Astrocyte (in vitro differentiated cells and primary cell): ENCODE data around the gene TAF6.
A peak's percentile ranks its signal among the peaks of the same experiment; 100 is the strongest.

Experiments
- EZH2 ChIP-seq: IDR thresholded peaks from 2 replicates; pipeline ENCODE4 v1.6.1; 2012; ENCODE audit warnings: mild to moderate bottlenecking, low read length, inconsistent platforms; ENCODE audit not compliant: insufficient read depth
- TF ChIP-seq, protein P1 (sequence below): IDR thresholded peaks from 2 replicates; pipeline ENCODE4 v1.5.1; 2011; ENCODE audit warnings: low read depth, mild to moderate bottlenecking, inconsistent platforms, low read length, moderate library complexity; ENCODE audit not compliant: insufficient read depth

DNA sequence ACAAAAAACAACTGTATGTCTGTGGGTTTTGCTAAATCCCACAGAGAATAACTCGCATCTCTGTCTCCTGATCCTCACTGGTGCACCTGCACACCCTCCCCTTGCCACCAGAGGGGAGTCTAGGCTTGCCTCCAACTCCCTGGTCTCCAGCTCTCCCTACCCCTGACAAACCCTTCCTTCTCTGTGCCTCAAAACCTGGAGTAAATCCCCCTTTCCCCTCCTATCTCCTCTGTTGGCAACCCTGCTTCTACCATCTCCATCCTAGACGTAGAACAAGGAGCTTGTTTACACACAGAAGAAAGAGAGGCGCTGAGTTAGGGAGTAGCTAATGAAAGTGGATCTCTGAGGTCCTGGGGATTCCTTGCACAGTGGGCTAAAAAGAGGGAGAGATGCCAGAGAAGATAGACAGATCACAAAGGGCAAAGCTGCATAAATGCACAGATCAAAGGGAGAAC is 13.6 kb upstream of the TAF6 start:
- TF ChIP-seq, protein P1, sequence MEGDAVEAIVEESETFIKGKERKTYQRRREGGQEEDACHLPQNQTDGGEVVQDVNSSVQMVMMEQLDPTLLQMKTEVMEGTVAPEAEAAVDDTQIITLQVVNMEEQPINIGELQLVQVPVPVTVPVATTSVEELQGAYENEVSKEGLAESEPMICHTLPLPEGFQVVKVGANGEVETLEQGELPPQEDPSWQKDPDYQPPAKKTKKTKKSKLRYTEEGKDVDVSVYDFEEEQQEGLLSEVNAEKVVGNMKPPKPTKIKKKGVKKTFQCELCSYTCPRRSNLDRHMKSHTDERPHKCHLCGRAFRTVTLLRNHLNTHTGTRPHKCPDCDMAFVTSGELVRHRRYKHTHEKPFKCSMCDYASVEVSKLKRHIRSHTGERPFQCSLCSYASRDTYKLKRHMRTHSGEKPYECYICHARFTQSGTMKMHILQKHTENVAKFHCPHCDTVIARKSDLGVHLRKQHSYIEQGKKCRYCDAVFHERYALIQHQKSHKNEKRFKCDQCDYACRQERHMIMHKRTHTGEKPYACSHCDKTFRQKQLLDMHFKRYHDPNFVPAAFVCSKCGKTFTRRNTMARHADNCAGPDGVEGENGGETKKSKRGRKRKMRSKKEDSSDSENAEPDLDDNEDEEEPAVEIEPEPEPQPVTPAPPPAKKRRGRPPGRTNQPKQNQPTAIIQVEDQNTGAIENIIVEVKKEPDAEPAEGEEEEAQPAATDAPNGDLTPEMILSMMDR = peak; percentile 87
- no peak for TF ChIP-seq EZH2
